OCI-LY3 (cell line): Measurements from ENCODE around the gene ECI2.

Experiments used
- EZH2phosphoT487 ChIP-seq: fragments of 200-600 bp; shearing (Covaris generic); IDR thresholded peaks from 2 replicates; pipeline ENCODE4 v1.6.1; 2018; ENCODE audit warnings: antibody characterized with exemption, mixed run types, low read depth
- TF ChIP-seq, protein P1 (sequence below): fragments of 200-600, 300-600 bp; sonication (generic); IDR thresholded peaks from 2 replicates; pipeline ENCODE4 v1.5.1; 2014; ENCODE audit warnings: antibody characterized with exemption, low read length, low read depth

GRCh38 chr6:4066029-4066755, 69.2 kb downstream of the ECI2 start:
- TF ChIP-seq, protein P1, sequence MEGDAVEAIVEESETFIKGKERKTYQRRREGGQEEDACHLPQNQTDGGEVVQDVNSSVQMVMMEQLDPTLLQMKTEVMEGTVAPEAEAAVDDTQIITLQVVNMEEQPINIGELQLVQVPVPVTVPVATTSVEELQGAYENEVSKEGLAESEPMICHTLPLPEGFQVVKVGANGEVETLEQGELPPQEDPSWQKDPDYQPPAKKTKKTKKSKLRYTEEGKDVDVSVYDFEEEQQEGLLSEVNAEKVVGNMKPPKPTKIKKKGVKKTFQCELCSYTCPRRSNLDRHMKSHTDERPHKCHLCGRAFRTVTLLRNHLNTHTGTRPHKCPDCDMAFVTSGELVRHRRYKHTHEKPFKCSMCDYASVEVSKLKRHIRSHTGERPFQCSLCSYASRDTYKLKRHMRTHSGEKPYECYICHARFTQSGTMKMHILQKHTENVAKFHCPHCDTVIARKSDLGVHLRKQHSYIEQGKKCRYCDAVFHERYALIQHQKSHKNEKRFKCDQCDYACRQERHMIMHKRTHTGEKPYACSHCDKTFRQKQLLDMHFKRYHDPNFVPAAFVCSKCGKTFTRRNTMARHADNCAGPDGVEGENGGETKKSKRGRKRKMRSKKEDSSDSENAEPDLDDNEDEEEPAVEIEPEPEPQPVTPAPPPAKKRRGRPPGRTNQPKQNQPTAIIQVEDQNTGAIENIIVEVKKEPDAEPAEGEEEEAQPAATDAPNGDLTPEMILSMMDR, result no peak
- no peak for TF ChIP-seq EZH2phosphoT487
